Calu3 (cell line): ENCODE measurements around the gene SLC25A34. TPM values are rescaled to one million over a fixed set of nuclear protein-coding genes. Genes with fewer than 3 reads are reported as not detected.

Experiments
- BruUV-seq: library from RNA; stranded (reverse); fragments of 400-500 nt; replicated peaks from 2 replicates; lab custom pipeline; 2021; lab: Mats Ljungman, UMichigan
- CTCF ChIA-PET: fragments of 300-600 bp; sonication (Branson Sonifier 250); formaldehyde crosslinking; loops from one replicate; lab custom pipeline; 2022; ENCODE audit warnings: antibody characterized with exemption; lab: Charles Lee
- DNase-seq: peaks from one replicate; pipeline ENCODE4 v3.0.0; 2022
- H3K27ac Mint-ChIP-seq: one replicate; pipeline ENCODE4 v1.8.0; 2022; ENCODE audit warnings: mixed read lengths; ENCODE audit not compliant: unreplicated experiment
- H3K27me3 Mint-ChIP-seq: one replicate; pipeline ENCODE4 v1.8.0; 2022; ENCODE audit warnings: mixed read lengths; ENCODE audit not compliant: unreplicated experiment
- H3K36me3 Mint-ChIP-seq: one replicate; pipeline ENCODE4 v1.8.0; 2022; ENCODE audit warnings: mild to moderate bottlenecking, moderate library complexity, mixed read lengths; ENCODE audit not compliant: insufficient read depth, unreplicated experiment
- H3K4me1 Mint-ChIP-seq: one replicate; pipeline ENCODE4 v1.8.0; 2022; ENCODE audit warnings: mild to moderate bottlenecking, low read depth, mixed read lengths; ENCODE audit not compliant: unreplicated experiment
- H3K4me3 Mint-ChIP-seq: one replicate; pipeline ENCODE4 v1.8.0; 2022; ENCODE audit warnings: mild to moderate bottlenecking, low read depth, moderate library complexity, mixed read lengths; ENCODE audit not compliant: unreplicated experiment
- H3K9me3 Mint-ChIP-seq: one replicate; pipeline ENCODE4 v1.8.0; 2022; ENCODE audit warnings: low read depth, mixed read lengths; ENCODE audit not compliant: unreplicated experiment
- intact Hi-C: fragments of 100-400 bp; cut with micrococcal nuclease; formaldehyde crosslinking; loops from one replicate; pipeline ENCODE4 v1.10.0; 2022; ENCODE audit not compliant: unreplicated experiment
- total RNA-seq: library from RNA; stranded (reverse); gene quantifications from 2 replicates; pipeline ENCODE4 v1.2.3, GENCODE V29; 2022
- TF ChIP-seq, protein P1 (sequence below): fragments of 200-600 bp; IDR thresholded peaks from one replicate; pipeline ENCODE4 v1.8.0; 2022; ENCODE audit warnings: antibody characterized with exemption; ENCODE audit not compliant: unreplicated experiment

SLC25A34 gene
- total RNA-seq, 1 experiment from 2014 or later, result 0.68 TPM

DNA sequence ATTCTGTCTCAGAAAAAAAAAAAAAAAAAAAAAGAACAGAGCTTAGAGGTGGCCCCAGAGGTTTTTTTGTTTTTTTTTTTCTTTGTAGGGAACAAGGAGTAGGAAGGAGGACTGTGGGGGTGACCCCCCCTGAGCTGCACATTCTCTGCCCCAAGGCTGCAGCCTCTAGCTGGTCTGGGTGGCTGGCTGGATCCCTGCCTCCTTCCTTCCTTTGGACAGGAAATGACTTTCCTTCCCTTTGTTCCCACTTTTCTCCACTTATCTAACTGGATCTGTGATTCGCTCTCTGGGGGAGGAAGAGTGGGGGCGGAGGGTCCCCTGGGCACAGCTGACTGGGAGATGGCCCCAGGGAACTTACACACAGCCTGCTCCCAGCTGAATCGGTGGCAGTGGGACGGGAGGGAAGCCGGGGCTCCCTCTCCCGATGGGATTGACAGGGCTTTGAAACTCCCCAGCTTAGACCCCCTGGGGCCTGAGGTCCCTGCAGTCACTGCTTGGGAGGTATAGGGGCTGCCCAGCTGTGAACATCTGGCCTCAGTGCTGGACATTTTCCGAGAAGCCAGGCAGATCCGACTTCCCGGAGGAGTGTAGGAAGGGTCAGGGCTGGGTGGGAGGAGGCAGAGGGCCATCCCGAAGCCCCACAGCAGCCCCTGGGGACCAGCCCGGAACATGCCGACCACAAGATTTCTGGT is 24.6 kb downstream of the SLC25A34 start:
- DNase-seq, result no peak
- TF ChIP-seq, protein P1, sequence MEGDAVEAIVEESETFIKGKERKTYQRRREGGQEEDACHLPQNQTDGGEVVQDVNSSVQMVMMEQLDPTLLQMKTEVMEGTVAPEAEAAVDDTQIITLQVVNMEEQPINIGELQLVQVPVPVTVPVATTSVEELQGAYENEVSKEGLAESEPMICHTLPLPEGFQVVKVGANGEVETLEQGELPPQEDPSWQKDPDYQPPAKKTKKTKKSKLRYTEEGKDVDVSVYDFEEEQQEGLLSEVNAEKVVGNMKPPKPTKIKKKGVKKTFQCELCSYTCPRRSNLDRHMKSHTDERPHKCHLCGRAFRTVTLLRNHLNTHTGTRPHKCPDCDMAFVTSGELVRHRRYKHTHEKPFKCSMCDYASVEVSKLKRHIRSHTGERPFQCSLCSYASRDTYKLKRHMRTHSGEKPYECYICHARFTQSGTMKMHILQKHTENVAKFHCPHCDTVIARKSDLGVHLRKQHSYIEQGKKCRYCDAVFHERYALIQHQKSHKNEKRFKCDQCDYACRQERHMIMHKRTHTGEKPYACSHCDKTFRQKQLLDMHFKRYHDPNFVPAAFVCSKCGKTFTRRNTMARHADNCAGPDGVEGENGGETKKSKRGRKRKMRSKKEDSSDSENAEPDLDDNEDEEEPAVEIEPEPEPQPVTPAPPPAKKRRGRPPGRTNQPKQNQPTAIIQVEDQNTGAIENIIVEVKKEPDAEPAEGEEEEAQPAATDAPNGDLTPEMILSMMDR, result no peak
- no TSS peak for BruUV-seq
- CTCF ChIA-PET, result no interaction called here
- peaks cover 19% of the 10 kb centered on the region for H3K36me3 Mint-ChIP-seq
- no peak overlapping the region for H3K27ac Mint-ChIP-seq
- peaks cover 20% of the 10 kb centered on the region for H3K4me1 Mint-ChIP-seq
- no peaks in the 10 kb centered on the region for H3K27me3 Mint-ChIP-seq
- no peaks in the 10 kb centered on the region for H3K9me3 Mint-ChIP-seq
- intact Hi-C loops, result no loop called here
- H3K4me3 Mint-ChIP-seq, result no peak overlapping the region

DNA sequence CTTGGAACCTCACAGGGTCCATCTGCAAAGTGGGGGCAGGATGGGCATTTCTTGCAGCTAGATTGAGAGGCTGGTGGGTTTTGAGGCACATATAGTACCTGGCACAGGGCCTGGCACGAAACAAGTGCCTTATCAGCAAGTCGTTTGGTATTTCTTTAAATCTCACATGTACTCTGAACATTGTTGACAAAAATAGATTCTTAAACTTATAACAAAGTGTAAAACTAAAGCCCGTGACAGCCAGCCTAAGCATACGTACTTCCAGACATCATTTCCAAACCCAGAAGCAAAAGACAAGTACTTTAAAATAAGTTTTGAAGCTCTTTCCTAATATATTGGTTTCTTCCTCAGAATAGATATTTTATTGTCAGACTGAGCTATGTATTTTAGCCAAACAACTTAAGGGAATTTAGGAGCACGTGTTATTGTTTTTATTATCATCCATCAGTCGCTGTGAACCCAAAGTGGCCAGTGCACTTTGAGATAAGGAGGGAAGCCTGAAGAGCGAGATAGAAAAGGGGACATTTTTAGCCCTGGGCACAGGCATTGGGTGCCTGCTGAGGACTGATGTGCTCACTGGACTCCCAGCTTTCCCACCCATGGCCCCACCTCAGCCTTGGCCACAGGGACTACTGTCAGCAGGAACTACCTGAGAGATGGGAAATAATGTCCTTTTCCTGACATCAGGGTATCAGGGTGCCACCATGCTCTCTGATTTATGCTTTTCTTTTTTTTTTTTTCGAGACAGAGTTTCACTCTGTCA is 25.5 kb downstream of the SLC25A34 start:
- DNase-seq, result no peak
- peaks cover 12% of the 10 kb centered on the region for H3K4me1 Mint-ChIP-seq
- no peaks in the 10 kb centered on the region for H3K9me3 Mint-ChIP-seq
- H3K36me3 Mint-ChIP-seq, result peaks cover 20% of the 10 kb centered on the region
- intact Hi-C loops, result no loop called here
- no peak overlapping the region for H3K4me3 Mint-ChIP-seq
- H3K27ac Mint-ChIP-seq, result no peak overlapping the region
- no TSS peak for BruUV-seq
- H3K27me3 Mint-ChIP-seq, result no peaks in the 10 kb centered on the region
- CTCF ChIA-PET, result no interaction called here
- TF ChIP-seq, protein P1, result no peak

DNA sequence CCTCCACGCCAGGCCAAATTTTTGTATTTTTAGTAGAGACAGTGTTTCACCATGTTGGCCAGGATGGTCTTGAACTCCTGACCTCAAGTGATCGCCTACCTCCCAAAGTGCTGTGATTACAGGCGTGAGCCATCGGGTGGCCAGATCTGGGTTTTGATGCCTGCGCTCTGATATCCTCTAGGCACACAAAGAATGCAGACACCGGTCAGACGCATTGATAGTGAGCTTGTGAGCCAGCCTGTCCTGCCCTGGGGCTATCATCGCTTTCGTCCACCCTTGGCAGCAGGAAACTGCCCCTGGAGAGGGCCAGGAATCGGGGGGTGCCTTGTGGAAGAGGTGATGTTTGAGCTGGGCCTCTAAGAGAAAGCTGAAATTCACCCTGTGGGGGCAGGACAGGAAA is 26.5 kb downstream of the SLC25A34 start:
- CTCF ChIA-PET, result no interaction called here
- Mint-ChIP-seq H3K9me3 (no peaks in the 10 kb centered on the region), H3K27me3 (no peaks in the 10 kb centered on the region), H3K36me3 (peaks cover 15% of the 10 kb centered on the region), H3K4me1 (peaks cover 12% of the 10 kb centered on the region), H3K4me3 (no peak overlapping the region), H3K27ac (no peak overlapping the region)
- intact Hi-C loops, result no loop called here
- no peak for DNase-seq
- TF ChIP-seq, protein P1, result no peak
- BruUV-seq, result no TSS peak

DNA sequence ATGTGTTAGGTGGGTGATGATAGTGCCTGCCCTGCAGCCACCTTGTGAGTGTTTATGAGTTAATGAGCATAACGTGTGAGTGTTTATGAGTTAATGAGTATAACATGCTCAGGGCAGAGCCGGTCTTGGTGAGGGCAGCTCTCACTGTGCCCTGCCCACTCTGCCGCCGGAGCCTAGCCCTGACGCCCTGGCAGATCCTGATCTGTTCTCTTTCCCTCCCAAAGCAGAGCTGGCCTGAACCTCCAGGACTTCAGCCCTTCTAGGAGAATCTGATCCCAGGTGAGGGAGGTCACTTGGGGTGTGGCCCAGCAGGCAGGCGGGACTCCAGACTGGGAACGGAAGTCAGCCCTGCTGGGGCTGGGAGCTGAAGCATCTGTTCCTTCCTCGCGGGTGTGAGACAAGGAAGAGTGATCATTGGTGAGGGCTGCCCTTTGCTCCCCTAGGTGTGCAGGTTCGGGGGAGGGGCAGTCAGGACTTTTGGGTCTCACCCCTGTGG is 28.3 kb downstream of the SLC25A34 start:
- no TSS peak for BruUV-seq
- intact Hi-C loops, result no loop called here
- TF ChIP-seq, protein P1, result no peak
- DNase-seq, result no peak
- Mint-ChIP-seq H3K4me3 (no peak overlapping the region), H3K36me3 (peaks cover 15% of the 10 kb centered on the region), H3K9me3 (no peaks in the 10 kb centered on the region), H3K27ac (peak overlapping the region; percentile 50), H3K27me3 (no peaks in the 10 kb centered on the region), H3K4me1 (peaks cover 12% of the 10 kb centered on the region)
- CTCF ChIA-PET, result no interaction called here
